Cardiac septum (tissue), 1 donor: ENCODE data around the gene CLDN16. TPM values are rescaled to one million over a fixed set of nuclear protein-coding genes. Genes with fewer than 3 reads are reported as not detected.

Experiments used
- DNase-seq: peaks from one replicate; pipeline ENCODE4 v3.0.0-alpha.2; 2020; ENCODE audit warnings: low spot score
- intact Hi-C: fragments of 100-400 bp; cut with DNase I; formaldehyde crosslinking; loops from one replicate; pipeline ENCODE4 v1.14.0; 2022
- total RNA-seq: library from RNA; stranded (reverse); fragmentation: NEBNext Ultra II Directional; extraction: Animal tissue kit (Norgen Biotek cat#: 25700); gene quantifications from one replicate; pipeline ENCODE4 v1.2.1, GENCODE V29; 2021
- donor health status: DM: no; HTN: no; CAD: no.

The CLDN16 gene
- total RNA-seq, 1 donor from 2014 or later, result not detected

GRCh38 chr3:190430906-190431305 lies 42.9 kb downstream of the CLDN16 start:
- intact Hi-C loops, result no loop called here
- no peak for DNase-seq

GRCh38 chr3:190432216-190432615 lies 44.3 kb downstream of the CLDN16 start:
- DNase-seq, result no peak
- intact Hi-C loops, result no loop called here

GRCh38 chr3:190433626-190434025 lies 45.7 kb downstream of the CLDN16 start:
- no peak for DNase-seq
- intact Hi-C loops, result no loop called here

- DNase-seq, result no peak
- intact Hi-C loops, result no loop called here
Observed at GRCh38 chr3:190435618-190436017, 47.7 kb downstream of the CLDN16 start.

DNA sequence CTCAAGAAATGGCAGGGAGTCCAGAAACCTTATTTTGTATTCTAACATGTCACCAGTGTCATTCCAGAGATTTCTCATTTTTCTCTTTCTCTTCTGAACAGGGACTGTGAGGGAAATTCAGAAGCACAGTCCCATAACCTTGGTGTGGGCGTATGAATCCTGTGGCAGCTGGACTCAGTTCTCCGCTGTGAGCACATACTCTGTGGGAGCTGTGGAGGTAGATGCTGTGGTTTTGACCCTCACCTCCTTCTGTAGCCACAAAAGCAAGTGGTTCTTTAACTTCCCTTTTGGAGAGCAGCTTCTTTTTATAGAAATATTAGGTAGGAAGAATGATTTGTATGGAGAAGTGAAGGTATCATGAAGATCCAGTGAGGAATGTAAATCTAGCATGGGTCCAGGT lies 48.4 kb downstream of the CLDN16 start:
- DNase-seq, result no peak
- intact Hi-C loops, result no loop called here

GRCh38 chr3:190442240-190442639 lies 54.3 kb downstream of the CLDN16 start:
- intact Hi-C loops, result no loop called here
- no peak for DNase-seq

DNA sequence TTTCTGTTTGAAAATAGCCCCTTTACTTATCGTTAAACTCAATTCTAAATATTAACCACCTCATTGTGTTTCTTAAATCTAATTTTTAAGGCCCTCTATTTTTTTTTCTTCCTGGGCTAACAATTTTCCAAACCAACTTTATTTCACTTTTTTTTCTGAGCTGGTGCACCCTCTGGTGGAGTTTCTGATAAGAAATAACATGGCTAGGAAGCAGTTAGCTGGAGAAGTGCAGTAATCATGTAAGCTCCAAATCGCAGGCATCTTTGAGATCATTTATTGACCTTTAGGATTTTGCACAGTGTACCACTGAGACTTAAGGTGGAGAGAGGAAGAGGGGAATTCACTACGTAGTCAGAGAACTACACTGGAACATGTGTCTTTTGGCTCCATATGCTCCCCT lies 55.3 kb downstream of the CLDN16 start:
- DNase-seq, result no peak
- intact Hi-C loops, result no loop called here

GRCh38 chr3:190444006-190444405 lies 56.0 kb downstream of the CLDN16 start:
- intact Hi-C loops, result no loop called here
- DNase-seq, result no peak

- no peak for DNase-seq
- intact Hi-C loops, result no loop called here
Observed at GRCh38 chr3:190444576-190445145, 56.7 kb downstream of the CLDN16 start.

DNA sequence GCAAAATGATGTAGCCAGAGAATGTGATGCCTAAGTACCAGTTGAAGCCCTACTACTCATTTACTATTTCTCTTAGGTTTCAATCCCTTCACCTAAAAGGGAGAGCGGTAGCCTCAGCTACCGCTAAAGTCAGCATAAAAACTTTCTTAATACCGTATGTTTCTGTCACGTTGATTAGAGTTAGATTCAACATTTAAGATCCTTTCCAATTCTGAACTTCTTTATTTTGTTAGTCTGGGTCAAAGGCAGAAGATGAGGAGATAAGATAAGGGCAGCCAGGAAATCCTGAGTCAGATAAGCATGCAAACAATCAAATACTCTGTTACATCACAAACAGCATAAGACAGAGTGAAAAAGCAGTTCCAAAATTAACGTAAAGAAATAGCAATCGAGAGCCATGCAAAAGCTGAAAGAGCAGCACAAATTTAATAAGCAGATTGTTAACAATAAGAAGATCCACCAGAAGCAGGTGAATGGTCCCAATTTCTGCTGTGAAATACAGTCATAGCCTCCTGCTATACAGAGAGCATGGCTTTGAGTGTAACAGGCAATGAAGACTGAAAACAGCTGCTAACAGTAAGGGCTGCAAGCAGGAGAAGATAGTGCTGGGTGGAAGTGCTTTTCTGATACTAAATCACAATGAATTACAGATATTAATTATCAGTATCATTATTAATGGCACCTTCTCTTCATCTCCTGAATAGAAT lies 58.8 kb downstream of the CLDN16 start:
- intact Hi-C loops, result no loop called here
- no peak for DNase-seq

GRCh38 chr3:190448256-190448655 lies 60.3 kb downstream of the CLDN16 start:
- no peak for DNase-seq
- intact Hi-C loops, result no loop called here

DNA sequence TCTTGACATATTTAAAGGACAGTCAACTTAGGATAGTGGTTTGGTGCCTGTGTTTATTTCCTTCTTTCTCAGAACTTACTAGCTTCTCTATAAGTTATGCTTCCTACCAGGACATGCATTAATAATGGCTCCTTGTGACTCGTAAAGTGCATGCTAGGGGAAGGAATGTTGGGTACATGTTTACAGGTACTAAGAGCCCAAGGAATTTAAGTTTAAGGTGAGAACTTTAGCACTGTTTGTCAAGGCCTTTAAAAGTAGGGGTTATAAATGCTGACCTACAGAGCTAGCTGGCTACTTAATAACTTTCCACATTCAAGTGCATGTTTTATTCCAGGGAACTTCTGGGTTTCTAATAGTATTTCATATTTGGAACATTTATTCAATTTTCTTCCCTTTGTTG lies 61.8 kb downstream of the CLDN16 start, which contains the start of gene TMEM207:
Gene TMEM207 (minus strand): TSS at position 101 of the 400 bp plus-strand sequence. CDS start 92 bp downstream, at position 9.
- intact Hi-C loops, result no loop called here
- no peak for DNase-seq

- no peak for DNase-seq
- intact Hi-C loops, result no loop called here
Observed at GRCh38 chr3:190455828-190456227, 67.9 kb downstream of the CLDN16 start.

DNA sequence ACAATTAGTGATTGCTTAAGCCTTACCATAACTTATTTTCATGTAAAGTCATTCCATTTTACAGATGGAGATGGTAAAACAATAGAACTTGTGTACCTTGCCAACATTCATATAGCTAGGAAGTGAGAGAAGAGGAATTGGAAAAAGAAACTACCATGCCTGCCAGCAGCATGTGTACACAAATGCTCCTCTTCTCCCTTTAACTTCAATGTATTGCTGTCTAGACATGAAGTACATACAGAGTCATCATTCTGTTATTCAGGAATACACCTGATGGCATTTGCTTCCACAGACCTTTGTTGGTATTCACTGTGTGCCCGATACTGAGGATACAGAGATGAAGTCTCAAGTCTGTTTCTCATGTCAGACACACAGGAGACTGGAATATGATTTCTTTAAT lies 68.8 kb downstream of the CLDN16 start:
- DNase-seq, result no peak
- intact Hi-C loops, result no loop called here

DNA sequence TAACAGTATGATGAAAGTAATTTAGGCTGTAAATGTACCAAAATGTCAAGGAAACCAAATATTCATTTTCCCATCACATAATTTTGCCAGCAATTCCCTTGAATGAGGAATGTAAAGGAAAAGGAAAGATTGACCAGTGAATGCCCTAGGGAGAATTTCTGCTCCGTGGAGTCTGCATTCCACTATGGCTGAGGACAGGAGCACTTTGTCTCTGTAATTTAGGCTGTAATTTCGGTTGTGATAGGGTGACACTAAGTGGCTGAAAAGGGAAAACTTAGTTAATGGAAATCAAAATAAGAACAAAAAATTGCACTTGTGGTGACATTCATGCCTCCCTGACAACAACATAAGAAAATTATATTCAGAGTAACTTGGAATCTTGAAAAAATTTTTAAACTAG lies 70.1 kb downstream of the CLDN16 start:
- DNase-seq, result no peak
- intact Hi-C loops, result no loop called here

Other genes with a start within 250 kb of the CLDN16 start
- 0.57 TPM for gene CLDN1, start 65.7 kb upstream of the CLDN16 start, total RNA-seq
- gene TMEM207, start 61.7 kb downstream of the CLDN16 start, total RNA-seq, result not detected
- gene IL1RAP, start 125.9 kb downstream of the CLDN16 start, total RNA-seq, result 20.4 TPM